ENCODE results near the gene SSBP2.
"Not testable (repeated sequence)": the region's sequence is repeated elsewhere in the genome, so short reads cannot be mapped to it uniquely, and the experiment has no call there.

SSBP2 gene

DNA sequence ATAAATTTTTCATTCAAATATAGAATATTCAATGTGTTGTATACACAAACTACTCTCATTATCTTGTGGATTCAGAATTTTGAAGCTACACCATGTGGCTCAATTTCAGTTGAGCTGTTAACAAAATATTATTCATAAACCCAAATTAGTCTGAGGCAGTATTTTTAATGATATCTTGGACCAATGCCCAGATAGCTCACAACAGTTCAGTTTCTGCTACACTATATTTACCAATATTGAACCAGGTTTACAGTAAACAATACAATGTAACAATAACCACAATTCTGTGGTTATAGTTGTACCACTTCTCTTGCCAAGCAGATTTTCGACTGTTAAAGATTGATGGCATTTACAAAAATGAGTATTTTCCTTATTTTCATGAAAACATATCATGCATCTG is 99.9 kb downstream of the SSBP2 start:
- no peak for DNase-seq

DNA sequence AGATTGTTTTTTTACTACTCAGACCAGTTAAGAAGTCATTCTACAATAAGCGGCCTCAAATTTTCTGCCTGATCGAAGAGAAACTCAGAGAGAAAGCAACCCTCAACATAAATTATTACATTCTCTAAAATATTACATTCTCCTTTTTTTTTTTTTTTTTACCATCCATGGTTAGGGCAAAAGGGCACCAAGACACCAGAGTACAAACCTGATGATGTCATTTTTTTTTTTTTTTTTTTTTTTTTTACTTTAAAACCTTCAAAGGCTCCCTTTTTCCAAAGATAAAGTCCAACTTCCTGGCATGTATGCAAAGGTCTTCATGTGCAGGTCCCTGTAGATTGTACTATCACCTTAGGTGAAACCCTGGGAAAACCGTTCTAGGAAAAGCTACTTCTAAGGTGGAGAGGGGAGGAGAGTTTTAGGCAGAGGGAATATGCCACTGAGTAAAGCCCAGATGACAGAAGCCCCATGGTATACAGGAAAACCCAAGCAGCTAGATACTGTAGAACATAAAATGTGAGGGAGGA is 104.4 kb downstream of the SSBP2 start:
- DNase-seq: no peak

DNA sequence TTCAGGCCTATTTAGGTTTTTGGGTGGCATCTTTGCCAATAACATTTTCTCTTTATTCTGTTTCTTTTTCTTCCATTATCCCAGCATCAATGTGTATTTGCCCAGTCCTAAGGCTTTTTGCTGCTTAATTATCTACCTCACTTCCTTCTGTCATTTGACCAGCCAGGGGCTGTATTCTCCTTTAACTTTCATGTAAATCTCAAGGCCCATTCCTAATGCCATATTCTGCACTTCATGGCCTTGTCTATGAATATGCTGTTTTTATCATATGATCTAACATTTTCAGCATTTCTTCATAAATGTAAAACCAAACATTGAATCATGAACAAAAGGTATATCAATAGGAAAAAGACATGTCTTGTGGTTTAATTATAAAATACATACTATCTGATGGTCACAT is 108.7 kb downstream of the SSBP2 start:
- DNase-seq: no peak

DNA sequence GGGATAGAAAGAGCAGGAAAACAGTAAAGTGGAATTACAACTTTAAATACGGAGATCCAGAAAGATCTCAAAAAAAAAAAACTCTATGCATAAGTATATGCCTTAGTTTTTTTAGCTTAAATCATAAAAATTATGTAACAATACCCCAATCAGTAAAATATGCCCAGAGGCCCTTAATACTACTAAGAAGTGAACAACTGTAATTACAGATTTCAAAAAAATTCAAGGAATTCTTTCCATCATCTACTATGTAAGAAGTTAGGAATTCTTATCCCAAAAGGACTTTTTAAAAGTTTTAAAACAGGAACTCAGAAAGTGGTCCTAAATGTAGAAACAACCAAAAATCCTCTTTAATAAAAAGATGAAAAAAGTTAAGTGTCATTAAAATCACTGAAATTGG is 111.3 kb downstream of the SSBP2 start:
- no peak for DNase-seq

DNA sequence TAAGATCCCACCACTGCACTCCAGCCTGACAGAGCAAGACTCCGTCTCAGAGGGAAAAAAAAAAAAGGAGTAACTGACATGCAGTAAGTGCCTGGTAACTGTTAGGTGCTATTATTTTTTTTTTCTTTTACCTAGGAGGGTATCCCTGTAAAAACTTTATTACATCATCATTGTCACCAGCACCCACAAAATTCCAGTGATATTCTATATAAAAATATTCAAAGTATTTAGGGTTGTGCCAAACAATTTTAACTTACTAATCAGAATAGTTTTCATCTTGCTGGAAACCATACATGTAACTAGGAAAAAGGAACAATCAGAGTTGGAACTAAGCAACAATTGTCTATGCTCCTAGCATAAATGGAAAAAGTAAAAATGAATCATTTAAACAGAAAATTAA is 112.4 kb downstream of the SSBP2 start:
- DNase-seq: no peak

DNA sequence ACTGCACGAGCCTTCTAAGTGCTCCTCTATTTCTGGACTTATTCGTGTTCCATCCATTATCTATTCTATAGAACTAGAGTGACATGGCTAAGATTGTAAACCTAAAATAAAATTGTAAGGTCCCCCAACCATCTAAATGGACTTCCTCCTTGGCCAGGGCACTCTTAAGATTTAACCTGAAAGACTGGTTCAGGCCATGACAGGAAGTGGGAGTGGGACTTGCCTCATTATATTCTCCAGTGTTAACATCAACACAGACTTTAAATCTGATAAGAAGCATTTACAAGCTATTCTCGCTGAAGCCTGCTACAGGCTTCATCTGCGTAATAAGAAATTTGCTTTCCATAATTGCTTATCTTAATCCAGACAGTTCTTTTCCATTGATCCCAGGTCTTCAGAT is 117.0 kb downstream of the SSBP2 start:
- DNase-seq: no peak

DNA sequence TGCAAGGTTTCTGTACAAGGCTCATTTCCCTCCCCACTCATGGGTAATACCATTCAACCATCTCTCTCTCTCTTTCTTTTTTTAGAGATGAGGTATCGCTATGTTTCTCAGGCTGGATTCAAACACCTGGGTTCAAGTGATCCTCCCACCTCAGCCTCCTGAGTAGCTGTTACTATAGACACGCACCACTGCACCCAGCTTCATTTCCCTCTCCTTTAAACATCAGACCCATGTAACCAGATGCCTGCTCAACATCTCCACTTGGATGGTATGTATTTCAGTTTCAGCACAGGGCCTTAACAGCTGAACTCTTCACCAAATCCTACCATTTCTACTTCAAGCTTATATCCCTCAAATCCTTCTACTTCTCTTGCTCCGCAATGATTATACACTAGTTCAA is 117.4 kb downstream of the SSBP2 start:
- DNase-seq: no peak

DNA sequence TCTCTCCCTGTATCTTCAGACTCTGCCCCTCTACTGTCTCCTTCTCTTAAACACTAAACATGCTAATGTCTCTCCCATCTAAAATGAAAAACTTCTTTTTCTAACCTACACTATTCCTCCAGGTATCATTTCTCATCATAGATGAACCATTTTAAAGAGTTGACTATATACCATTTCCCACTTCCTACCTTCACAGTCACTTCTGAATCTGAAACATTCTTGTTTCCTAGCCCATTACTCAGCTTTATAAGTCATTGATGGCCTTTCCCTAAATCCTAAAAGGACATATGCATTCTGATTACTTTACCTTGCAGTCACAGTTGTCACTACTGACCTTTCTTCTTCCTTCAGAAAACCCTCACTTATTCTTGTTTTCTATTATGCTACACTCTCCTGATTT is 118.2 kb downstream of the SSBP2 start:
- no peak for DNase-seq

DNA sequence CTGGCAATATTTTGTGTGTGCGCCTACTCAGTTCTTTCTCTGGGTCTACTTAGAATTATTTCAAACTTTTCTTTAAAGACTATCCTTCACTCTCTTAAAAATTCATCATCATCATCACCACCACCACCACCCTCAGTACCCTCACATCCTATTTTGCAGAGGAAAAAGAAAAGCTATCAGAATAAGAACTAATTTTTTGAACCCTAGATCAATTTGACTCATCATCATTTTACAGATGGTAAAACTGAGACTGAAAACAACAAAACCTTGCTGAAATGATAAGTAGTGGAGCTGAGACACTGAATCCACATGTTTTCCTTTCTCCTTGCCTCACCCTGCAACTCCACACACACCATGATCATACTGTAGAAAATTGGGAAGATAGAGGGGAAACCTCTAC is 119.3 kb downstream of the SSBP2 start:
- no peak for DNase-seq

DNA sequence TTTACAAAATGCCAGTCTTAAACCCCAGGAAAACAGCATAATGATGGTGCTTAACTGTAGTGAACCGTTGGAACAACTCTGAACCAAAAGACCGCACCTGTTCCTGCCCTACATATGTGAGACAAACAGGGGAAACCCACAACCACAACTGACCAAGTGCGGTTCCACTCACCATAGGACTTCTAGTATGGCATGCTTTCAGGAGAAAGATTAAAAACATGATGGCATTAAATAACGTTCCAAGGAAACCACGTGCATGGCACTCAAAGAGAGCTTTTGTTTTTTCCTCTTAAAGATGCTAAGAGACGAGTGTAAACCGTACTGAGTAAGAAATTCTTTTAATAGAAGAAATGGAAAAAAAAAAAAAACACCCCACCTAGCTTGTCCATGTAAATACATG is 119.8 kb downstream of the SSBP2 start:
- DNase-seq: no peak

DNA sequence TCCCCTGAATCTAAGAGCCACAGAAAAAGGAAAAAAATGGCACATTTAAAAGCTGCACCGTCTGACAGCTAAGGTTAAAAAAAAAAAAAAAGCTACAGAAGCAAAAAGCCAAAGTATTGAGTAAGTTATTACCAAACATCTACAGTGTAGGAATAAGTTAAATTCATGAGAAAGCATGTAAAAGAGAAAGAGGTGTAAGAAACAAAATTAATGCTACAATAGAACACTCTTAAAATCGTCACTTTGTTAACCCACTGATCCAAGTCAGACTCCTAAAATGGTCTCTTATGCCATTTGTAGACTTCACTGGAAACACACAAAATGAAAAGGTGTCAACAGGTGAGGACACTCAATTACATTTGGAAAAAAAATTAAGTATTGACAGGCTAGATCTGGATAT is 120.2 kb downstream of the SSBP2 start:
- DNase-seq: no peak

DNA sequence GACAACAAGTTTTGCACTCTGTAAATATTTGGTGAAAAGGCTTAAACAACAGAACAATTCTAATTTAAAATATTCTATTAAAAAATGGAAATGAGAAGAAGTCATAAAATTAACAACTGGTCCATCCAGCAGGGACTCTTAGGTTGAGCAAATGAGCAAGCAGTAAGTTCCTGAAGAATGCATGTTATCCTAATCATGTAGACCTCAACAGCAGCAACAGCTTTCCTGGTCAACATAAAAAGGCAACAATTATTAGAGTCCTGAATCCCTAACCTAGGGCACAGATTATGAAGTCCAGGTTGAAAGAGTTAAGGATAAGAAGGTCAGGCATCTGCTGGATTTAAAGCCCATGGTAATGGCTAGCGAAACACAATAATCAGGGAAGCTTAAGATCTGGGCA is 120.9 kb downstream of the SSBP2 start:
- no peak for DNase-seq

DNA sequence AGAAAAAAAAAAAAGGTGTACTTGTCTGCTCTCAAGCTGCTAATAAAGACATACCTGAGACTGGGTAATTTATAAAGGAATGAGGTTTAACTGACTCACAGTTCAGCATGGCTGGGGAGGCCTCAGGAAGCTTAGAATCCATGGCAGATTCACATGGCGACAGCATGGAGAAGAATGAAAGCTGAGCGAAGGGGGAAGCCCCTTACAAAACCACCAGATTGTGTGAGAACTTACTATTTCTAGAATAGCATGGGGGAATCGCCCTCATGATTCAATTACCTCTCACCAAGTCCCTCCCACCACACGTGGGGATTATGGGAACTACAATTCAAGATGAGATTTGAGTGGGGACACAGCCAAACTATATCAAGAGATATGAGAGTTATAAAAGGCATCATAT is 122.8 kb downstream of the SSBP2 start:
- DNase-seq: not testable (repeated sequence)

DNA sequence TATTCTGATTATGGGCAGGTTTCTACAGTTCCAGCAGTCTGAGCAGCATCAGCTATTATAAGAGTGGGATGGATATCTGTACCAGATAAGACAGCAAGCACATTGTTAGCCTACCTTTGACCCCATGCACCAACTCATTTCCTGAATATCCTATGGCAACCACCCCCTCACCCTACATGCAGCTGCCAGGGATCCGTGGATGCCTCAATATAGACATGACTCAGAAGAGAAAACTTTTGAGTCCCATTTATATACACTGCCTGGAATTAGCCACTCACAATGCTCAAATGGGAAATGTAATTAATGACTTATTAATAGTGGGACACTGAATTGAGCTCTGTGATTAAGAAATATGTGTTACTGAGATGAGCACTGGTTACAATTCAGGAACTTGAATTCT is 124.4 kb downstream of the SSBP2 start:
- no peak for DNase-seq

DNA sequence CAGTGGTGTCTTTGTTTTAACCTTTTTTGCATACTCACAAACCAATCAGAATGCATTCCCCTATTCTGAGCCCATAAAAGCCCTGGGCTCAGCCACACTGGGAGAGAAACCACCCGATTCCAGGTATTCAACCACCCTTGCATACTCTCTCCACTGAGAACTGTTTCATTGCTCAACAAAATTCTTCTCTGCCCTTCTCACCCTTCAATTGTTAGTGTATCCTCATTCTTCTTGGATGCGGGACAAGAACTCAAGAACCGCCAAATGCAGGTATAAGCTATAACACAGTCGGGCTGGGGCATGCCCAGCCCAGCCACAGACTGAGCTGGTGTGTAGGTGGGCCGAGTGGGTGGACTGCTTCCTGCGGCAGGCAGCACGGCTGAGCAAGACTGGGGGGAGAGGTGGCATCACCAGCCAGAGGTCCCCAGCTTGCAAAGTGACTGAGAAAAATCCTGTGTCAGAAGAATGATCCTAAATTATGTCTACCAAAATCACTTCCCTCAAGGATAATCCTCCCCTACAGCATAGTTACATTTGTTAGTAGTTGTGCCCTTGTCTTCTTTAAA is 141.0 kb downstream of the SSBP2 start:
- DNase-seq: no peak

DNA sequence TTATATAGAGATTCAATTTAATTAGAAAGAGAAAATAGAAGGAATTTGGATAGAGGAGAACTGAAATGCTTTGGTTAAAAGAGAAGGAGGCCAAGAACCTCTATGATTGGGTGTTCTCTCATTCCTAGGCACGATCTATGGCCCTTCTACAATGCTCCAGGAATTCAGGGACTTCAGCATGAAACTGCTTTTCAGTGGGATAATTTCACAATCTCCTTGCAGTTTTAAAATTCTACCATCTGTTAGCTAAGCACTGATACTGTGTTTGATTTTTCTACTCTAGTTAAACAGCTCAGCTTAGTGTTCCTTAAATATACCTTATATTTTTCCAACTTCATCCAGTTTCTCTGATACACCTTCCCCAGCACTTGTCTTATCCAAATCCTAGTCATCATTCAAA is 141.9 kb downstream of the SSBP2 start:
- DNase-seq: no peak

DNA sequence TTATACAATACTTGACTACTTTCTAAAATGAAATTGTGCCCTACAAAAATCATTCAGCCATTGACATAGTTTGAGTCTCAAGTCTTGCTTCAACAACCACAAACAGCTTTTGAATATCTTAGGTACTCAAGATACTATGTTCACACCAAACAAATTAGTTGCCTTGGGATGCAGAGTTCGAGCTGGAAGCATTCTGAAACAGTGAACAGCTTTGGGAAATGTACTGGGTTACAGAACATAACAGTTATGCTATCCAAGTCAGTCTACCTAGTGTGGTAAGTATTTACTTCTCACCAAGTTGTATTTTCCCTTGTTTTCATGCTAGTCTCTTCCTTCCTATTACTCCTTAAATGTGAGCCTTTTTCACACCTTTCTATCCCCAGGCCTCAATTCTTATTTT is 143.2 kb downstream of the SSBP2 start:
- DNase-seq: no peak

DNA sequence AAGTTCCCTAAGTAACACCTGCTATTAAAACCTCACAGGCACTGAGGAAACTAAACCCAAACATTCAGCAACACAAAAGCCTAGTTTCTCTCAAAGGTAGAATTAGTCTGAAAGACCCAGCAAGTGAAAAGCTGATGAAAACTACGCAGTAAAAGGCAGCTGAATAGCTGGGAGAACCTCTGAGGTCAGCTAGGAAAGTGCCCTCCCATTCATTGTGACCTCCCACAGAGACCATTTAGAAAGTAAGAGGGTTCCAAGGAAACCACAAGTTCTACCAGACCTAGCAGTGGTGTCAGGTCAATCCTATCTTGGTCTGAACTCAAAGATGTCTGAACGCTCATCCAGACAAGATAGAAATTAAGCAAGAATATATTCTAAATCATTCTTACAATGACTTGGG is 144.7 kb downstream of the SSBP2 start:
- DNase-seq: no peak

DNA sequence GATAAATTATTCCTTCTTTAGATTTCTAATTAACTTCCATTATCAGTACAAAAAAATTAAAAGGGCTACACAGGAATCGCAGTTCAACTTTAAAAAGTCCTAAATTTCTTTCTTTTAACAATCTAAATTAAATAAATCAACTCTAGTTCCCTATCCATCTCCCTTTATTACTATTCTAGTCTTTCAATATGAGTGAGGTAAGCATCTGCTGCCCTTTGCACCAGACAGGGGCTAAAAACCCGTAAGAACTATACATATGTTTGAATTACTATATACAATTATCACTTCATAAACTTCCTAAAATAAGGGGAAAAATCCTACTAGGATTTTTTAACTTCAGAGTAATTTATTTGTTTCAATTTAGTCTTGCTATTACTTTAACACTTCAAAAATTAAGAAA is 145.6 kb downstream of the SSBP2 start:
- DNase-seq: no peak

DNA sequence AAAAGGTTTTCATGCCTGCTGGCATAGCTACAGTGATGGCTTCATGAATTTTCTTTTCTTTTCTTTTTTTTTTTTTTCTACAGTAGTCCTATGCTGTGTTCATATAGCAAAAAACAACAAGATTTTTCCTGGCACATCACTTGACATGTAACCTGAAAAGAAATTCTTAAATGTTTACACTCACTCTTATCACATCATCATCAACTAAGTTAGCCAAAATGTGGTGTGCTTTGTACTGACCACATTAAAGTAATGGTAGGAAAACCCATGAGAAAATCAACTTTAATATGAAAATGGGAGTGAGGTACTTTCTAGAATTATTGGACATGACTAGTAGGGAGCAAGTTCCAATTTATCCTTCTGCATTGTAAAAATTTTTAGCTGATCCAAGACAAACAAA is 146.7 kb downstream of the SSBP2 start:
- DNase-seq: no peak

DNA sequence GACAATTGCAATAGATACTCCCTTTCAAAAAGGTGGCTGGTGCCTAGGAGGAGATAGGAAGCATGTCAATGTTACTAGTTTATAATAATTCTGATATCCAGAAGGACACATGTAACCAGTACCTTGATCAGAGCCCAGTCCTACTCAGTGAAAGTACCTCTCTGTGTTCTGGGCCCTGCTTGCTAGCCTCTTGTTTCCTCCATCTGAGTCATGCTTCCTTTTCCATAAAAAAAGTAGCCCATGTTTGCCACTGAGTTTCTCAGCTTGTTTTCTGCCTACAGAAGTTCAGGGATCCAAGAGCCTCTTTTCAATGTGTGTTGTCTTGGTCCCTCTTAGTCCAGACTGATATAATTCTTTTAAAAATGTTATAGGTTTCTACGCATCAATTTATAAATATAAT is 149.0 kb downstream of the SSBP2 start:
- DNase-seq: no peak

DNA sequence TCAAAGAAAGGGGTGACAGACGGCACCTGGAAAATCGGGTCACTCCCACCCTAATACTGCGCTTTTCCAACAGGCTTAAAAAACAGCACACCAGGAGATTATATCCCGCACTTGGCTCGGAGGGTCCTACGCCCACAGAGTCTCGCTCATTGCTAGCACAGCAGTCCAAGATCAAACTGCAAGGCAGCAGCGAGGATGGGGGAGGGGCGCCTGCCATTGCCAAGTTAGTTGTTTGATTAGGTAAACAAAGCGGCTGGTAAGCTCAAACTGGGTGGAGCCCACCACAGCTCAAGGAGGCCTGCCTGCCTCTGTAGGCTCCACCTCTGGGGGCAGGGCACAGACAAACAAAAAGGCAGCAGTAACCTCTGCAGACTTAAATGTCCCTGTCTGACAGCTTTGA is 158.8 kb downstream of the SSBP2 start:
- DNase-seq: not testable (repeated sequence)

DNA sequence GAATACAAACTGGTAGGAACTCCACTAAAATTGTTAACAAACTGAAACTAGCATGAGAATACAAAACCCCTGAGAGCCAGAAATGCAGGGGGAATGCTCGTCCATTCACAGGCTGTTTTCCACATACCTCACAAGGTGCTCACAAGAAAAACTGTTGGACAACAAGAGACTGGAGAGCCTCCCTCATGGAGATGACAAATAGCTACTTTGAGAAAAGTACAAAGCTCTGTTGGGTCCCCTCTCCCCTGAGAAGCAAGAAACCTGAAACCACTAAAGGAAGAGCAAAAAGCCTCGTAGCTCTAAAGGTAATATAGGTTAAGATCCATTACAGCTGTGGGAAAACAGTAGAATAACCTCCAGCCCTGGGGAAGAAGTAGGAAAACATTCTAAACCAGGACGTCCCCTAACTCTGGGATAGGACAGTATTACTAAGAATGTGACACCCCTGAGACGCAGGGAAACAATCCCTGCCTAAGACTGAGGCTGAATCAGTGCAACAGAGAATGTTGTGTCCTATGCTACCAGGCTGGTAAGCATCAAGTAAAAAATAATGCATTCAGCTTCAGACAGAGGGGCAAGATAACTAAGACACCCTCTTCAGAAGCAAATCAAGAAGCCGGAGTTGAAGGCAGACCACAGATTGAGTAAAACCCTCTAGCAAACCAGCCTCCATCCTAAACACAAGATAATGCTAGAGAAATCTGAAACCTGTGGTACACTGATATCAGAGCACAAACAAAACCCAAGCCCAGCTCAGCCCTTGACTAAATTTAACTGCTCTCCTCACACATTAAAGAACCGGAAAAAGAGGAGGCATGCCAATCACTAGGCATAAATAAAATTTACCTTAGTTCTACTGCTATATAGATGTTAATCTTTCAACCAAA is 160.2 kb downstream of the SSBP2 start:
- DNase-seq: no peak

DNA sequence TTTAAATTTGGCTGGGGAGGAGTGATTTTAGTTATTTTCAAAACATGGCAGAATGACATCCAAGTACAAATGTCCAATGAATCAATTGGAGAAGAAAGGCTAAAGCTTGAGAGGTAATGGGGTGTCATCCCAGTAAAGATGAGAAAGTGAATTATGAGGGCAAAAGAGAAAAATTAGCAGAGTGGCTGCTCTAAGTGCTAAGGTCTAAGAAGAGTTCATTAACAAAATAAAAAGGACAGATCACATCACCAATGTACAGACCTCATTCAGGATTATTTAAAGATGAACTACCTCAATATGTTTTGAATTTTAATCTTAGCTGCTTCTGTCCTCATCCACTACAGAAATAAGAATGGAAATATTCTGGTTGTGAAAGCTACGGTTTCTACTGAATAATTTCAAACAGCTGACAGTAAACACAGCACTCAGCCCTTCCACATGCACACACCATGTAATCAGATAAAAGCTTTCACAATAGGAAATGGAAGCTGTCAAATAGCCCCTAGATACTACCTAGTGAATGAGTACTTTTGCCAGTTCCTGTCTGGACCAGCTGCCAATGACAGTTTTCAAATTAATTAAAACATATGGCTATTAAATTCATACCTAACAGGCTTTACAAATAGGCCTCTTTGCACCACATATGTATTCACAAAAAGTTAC is 171.5 kb downstream of the SSBP2 start:
- DNase-seq: no peak

Data from activated T-cell treated with anti-CD3 and anti-CD28 coated beads for 4 hours (primary cell).